Measurements from ENCODE around the gene RHBDD2.

DNA sequence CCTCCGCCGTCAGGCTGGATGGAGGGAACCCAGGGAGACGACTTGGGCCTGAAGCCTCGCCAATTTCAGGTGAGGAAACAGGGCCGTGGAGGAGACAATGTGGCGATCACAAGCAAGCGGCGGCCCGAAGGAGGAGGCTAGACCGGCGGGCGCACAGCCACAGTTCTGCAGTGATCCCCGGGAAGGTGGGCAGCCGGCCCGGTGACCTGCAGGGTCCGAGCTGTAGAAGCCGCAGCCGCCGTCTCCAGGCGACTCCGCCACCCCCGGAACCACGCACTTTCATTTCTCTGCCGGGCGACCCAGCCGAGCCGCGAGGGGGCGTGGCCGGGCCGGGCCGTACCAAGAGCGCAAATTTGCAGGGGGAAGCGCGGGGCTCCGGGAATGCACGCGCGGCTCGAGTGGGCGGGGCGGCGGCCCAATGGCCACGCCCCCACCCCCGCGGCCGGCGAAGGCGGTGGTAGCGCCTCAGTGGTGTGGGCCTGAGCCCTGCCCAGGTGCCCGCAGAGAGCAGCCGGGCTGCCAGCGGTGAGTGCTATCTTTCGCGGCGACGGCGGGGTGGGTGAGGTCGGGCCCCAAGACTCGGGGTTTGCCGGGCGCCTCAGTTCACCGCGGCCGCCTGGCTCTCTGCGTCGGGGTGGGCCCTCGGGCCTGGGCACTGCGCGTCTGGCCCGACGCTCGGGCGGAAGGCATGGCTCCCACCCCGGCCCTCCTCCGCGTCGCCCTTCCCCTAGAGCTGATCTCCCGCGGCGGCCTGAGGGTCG is 36.0 kb downstream of the RHBDD2 start, which contains the start of gene POR:
- TF ChIP-seq, protein P1, sequence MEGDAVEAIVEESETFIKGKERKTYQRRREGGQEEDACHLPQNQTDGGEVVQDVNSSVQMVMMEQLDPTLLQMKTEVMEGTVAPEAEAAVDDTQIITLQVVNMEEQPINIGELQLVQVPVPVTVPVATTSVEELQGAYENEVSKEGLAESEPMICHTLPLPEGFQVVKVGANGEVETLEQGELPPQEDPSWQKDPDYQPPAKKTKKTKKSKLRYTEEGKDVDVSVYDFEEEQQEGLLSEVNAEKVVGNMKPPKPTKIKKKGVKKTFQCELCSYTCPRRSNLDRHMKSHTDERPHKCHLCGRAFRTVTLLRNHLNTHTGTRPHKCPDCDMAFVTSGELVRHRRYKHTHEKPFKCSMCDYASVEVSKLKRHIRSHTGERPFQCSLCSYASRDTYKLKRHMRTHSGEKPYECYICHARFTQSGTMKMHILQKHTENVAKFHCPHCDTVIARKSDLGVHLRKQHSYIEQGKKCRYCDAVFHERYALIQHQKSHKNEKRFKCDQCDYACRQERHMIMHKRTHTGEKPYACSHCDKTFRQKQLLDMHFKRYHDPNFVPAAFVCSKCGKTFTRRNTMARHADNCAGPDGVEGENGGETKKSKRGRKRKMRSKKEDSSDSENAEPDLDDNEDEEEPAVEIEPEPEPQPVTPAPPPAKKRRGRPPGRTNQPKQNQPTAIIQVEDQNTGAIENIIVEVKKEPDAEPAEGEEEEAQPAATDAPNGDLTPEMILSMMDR (conservative IDR thresholded peaks at IDR 0.05 in 1 of 2, IDR thresholded peaks at IDR 0.05 in 1 of 2; ENCODE audit: extremely low read depth in 1 of 2, insufficient read depth in 1 of 2, low read depth in 1 of 2, low read length in 2 of 2), result no peak
- no peak for TF ChIP-seq EZH2 (IDR thresholded peaks at IDR 0.05; ENCODE audit: borderline replicate concordance, low read length)
